GM13976 (cell line): Measurements from ENCODE around the gene ATXN7L1.

Source experiments
- DNase-seq: peaks from one replicate; pipeline ENCODE4 v3.0.0; 2012; ENCODE audit warnings: low spot score
- CTCF ChIP-seq: IDR thresholded peaks from 2 replicates; pipeline ENCODE4 v1.5.1; 2012; ENCODE audit warnings: borderline replicate concordance, mild to moderate bottlenecking; ENCODE audit not compliant: insufficient read depth; ENCODE audit errors: extremely low read depth, missing control alignments, control extremely low read depth
- in situ Hi-C: fragments of 300-500 bp; cut with MboI; formaldehyde crosslinking; loops from one replicate; pipeline ENCODE4 v1.12.0; 2022; ENCODE audit warnings: low sequenced_read_pairs, mixed read lengths, inconsistent platforms; ENCODE audit not compliant: unreplicated experiment

The ATXN7L1 gene

GRCh38 chr7:105638902-105639495, 237.4 kb downstream of the ATXN7L1 start:
- TF ChIP-seq CTCF = no peak
- no peak for DNase-seq
- in situ Hi-C loops = no loop called here

- in situ Hi-C loops = no loop called here
- TF ChIP-seq CTCF = no peak
- no peak for DNase-seq
Observed at GRCh38 chr7:105638334-105638733, 238.1 kb downstream of the ATXN7L1 start.

GRCh38 chr7:105637755-105638154, 238.6 kb downstream of the ATXN7L1 start:
- no peak for TF ChIP-seq CTCF
- in situ Hi-C loops = no loop called here
- no peak for DNase-seq

GRCh38 chr7:105636982-105637381, 239.4 kb downstream of the ATXN7L1 start:
- in situ Hi-C loops = no loop called here
- no peak for TF ChIP-seq CTCF
- DNase-seq = no peak

- no peak for DNase-seq
- TF ChIP-seq CTCF = no peak
- in situ Hi-C loops = no loop called here
Observed at GRCh38 chr7:105635197-105635596, 241.2 kb downstream of the ATXN7L1 start.

- no peak for TF ChIP-seq CTCF
- in situ Hi-C loops = no loop called here
- DNase-seq = no peak
Observed at GRCh38 chr7:105625986-105626385, 250.4 kb downstream of the ATXN7L1 start.
